Measurements from ENCODE around the gene FHAD1. TPM values are rescaled to one million over a fixed set of nuclear protein-coding genes. Genes with fewer than 3 reads are reported as not detected.
A peak's percentile ranks its signal among the peaks of the same experiment; 100 is the strongest.

The FHAD1 gene
- total RNA-seq, 1 experiment from 2014 or later = 1.9 TPM

GRCh38 chr1:15304708-15305467 lies 57.9 kb downstream of the FHAD1 start:
- no peak overlapping the region for H3T11ph ChIP-seq (ENCODE audit: low read length)
- WGBS (ENCODE audit: extremely low coverage, insufficient read length, low lambda C conversion rate) = no CpG with 5 or more reads among the region's 15 CpGs
- no peak overlapping the region for H3K56ac ChIP-seq (ENCODE audit: insufficient read length, low read depth, low read length)
- Mint-ChIP-seq H3K9me3 (peaks cover 16 to 24% of the 10 kb centered on the region in 2 experiments), H3K4me1 (peaks cover 3 to 4% of the 10 kb centered on the region in 2 experiments; a peak in 3 of 4 replicates), H3K36me3 (ENCODE audit: insufficient read depth in 1 of 3, low read depth in 3 of 3) (peaks cover 7 to 22% (median 12%) of the 10 kb centered on the region in 3 experiments), H3K27ac (no peak overlapping the region), H3K27me3 (ENCODE audit: low read depth) (peaks cover 10% of the 10 kb centered on the region), H3K4me3 (no peak overlapping the region)
- H3K18ac ChIP-seq (ENCODE audit: insufficient read length, low read depth, low read length) = no peak overlapping the region
- H3K9ac ChIP-seq (ENCODE audit: extremely low read depth, insufficient read length, low read length) = no peak overlapping the region
- H2AFZ ChIP-seq (ENCODE audit: low read length) = no peak overlapping the region
- H3K4ac ChIP-seq (ENCODE audit: low read depth, low read length) = no peak overlapping the region
- H4K5ac ChIP-seq (ENCODE audit: insufficient read length, low read depth, low read length) = no peak overlapping the region
- no peaks in the 10 kb centered on the region for H3K4me1 ChIP-seq (ENCODE audit: insufficient read depth, low read length)
- H4K91ac ChIP-seq (ENCODE audit: insufficient read length, low read depth, low read length) = no peak overlapping the region
- no peak overlapping the region for H3K4me2 ChIP-seq (ENCODE audit: insufficient read depth, insufficient read length, low read length)
- H3K79me1 ChIP-seq (ENCODE audit: insufficient read depth, low read depth, low read length, poor library complexity, severe bottlenecking) = no peaks in the 10 kb centered on the region
- peak; percentile 74 for DNase-seq
- no peak overlapping the region for H2BK12ac ChIP-seq (ENCODE audit: insufficient read length, low read depth, low read length)
- peak; percentile 96 for TF ChIP-seq CTCF (conservative IDR thresholded peaks at IDR 0.05)
- H4K20me1 ChIP-seq (ENCODE audit: control insufficient read depth, insufficient read depth, insufficient read length) = no peaks in the 10 kb centered on the region
- no peak overlapping the region for H3K23ac ChIP-seq (ENCODE audit: insufficient read length, low read depth, low read length)
- H3K23me2 ChIP-seq (ENCODE audit: insufficient read length, low read depth, low read length, poor library complexity, severe bottlenecking) = no peaks in the 10 kb centered on the region
- H3K79me2 ChIP-seq (ENCODE audit: insufficient read depth, low read length) = no peaks in the 10 kb centered on the region
- H2AK5ac ChIP-seq (ENCODE audit: insufficient read length, low read length) = no peak overlapping the region
- no peak overlapping the region for H2BK5ac ChIP-seq (ENCODE audit: insufficient read length, low read length)
- no peak overlapping the region for H2BK20ac ChIP-seq (ENCODE audit: low read depth, low read length, poor library complexity, severe bottlenecking)
- no peak overlapping the region for H3K14ac ChIP-seq (ENCODE audit: insufficient read depth, low read length)
- no peak overlapping the region for H4K8ac ChIP-seq (replicated peaks; ENCODE audit: insufficient read length, low read depth, low read length)
- no peak overlapping the region for H3K27ac ChIP-seq (ENCODE audit: insufficient read length, low read depth, low read length)
- H3K27me3 ChIP-seq (ENCODE audit: insufficient read depth, low read length) = no peaks in the 10 kb centered on the region
- no peaks in the 10 kb centered on the region for H3K9me3 ChIP-seq (ENCODE audit: control insufficient read depth, low read depth, low read length)
- H2BK120ac ChIP-seq (ENCODE audit: low read depth, low read length, poor library complexity, severe bottlenecking) = no peak overlapping the region
- H2BK15ac ChIP-seq (ENCODE audit: low read depth, low read length) = no peak overlapping the region
